Breast epithelium (tissue), 4 donors: ENCODE measurements around the gene EN1. TPM values are rescaled to one million over a fixed set of nuclear protein-coding genes. Genes with fewer than 3 reads are reported as not detected.
A peak's percentile ranks its signal among the peaks of the same experiment; 100 is the strongest.

Experiments
- DNase-seq, 2 donors: peaks; one replicate each; pipeline ENCODE4 v3.0.0-alpha.2; 2019; ENCODE audit warnings: low spot score in 2 of 2
- H3K27ac ChIP-seq, 2 donors: fragments of 200-600 bp; sonication (generic) in 1 of 2; one replicate each; pipeline ENCODE4 v1.5.1; 2016 to 2019; ENCODE audit warnings: mild to moderate bottlenecking in 1 of 2
- H3K27me3 ChIP-seq, 2 donors: fragments of 200-600 bp; sonication (generic) in 1 of 2; one replicate each; pipeline versions ENCODE4 v1.5.1 to v1.6.0; 2017 to 2019; ENCODE audit warnings: control low read depth in 1 of 2, mild to moderate bottlenecking in 1 of 2
- H3K36me3 ChIP-seq: fragments of 200-600 bp; one replicate; pipeline ENCODE4 v1.5.1; 2019
- H3K4me1 ChIP-seq, 2 donors: fragments of 200-600 bp; sonication (generic); one replicate each; pipeline ENCODE4 v1.5.1; 2016 to 2019; ENCODE audit warnings: control low read depth in 1 of 2
- H3K4me3 ChIP-seq, 3 donors: fragments of 200-600 bp; sonication (generic); 1 replicate in 2 of 3; 2 replicates in 1 of 3; pipeline ENCODE4 v1.5.1; 2016 to 2019; ENCODE audit warnings: mild to moderate bottlenecking in 3 of 3, moderate library complexity in 2 of 3
- H3K9me3 ChIP-seq, 2 donors: fragments of 200-600 bp; sonication (generic) in 1 of 2; one replicate each; pipeline ENCODE4 v1.5.1; 2016 to 2019; ENCODE audit warnings: control low read depth in 1 of 2
- CTCF ChIP-seq, 3 donors: fragments of 450-650 bp; IDR thresholded peaks; one replicate each; pipeline ENCODE4 v1.5.1; 2016 to 2017; ENCODE audit warnings: antibody characterized with exemption in 3 of 3, mild to moderate bottlenecking in 3 of 3, moderate library complexity in 3 of 3
- POLR2A ChIP-seq: fragments of 450-650 bp; IDR thresholded peaks from one replicate; pipeline ENCODE4 v1.6.1; 2016; ENCODE audit warnings: antibody characterized with exemption, mild to moderate bottlenecking, moderate library complexity
- POLR2AphosphoS5 ChIP-seq, 3 donors: sonication (generic); formaldehyde crosslinking; IDR thresholded peaks; one replicate each; pipeline ENCODE4 v1.6.1; 2017; ENCODE audit warnings: antibody characterized with exemption in 3 of 3
- intact Hi-C: fragments of 100-400 bp; cut with DNase I; formaldehyde crosslinking; loops from one replicate; pipeline ENCODE4 v1.15.1; 2023; ENCODE audit warnings: low total_unique reads
- total RNA-seq, 3 donors: library from RNA; depleted of rRNA; stranded (reverse); fragments of >200 nt; gene quantifications; one replicate each; pipeline ENCODE4 v1.1.0, GENCODE V29; 2016

The EN1 gene
- total RNA-seq, 3 donors from 2014 or later, result 0.29 to 6.4 (median 1.6) TPM

- H3K4me3 ChIP-seq, result no peak overlapping the region
- DNase-seq, result no peak
- TF ChIP-seq CTCF (IDR thresholded peaks at IDR 0.05) (no peak), POLR2AphosphoS5 (IDR thresholded peaks at IDR 0.05) (no peak), POLR2A (no peak)
- no peaks in the 10 kb centered on the region for H3K4me1 ChIP-seq
- peaks cover 0 to 12% of the 10 kb centered on the region in 2 donors for H3K27me3 ChIP-seq
- H3K36me3 ChIP-seq, result no peaks in the 10 kb centered on the region
- intact Hi-C loops, result no loop called here
- H3K27ac ChIP-seq, result no peak overlapping the region
- H3K9me3 ChIP-seq, result no peaks in the 10 kb centered on the region
Measured at GRCh38 chr2:118813111-118813510, 34.3 kb downstream of the EN1 start.

GRCh38 chr2:118812552-118812951, 34.9 kb downstream of the EN1 start:
- DNase-seq, result no peak
- Histone ChIP-seq H3K4me3 (no peak overlapping the region), H3K4me1 (no peaks in the 10 kb centered on the region), H3K9me3 (no peaks in the 10 kb centered on the region), H3K27me3 (peaks cover 0 to 12% of the 10 kb centered on the region in 2 donors), H3K27ac (no peak overlapping the region), H3K36me3 (no peaks in the 10 kb centered on the region)
- TF ChIP-seq CTCF (IDR thresholded peaks at IDR 0.05), result no peak
- intact Hi-C loops, result no loop called here

- H3K27ac ChIP-seq, result no peak overlapping the region
- no peak for TF ChIP-seq CTCF (IDR thresholded peaks at IDR 0.05)
- no peak for TF ChIP-seq POLR2AphosphoS5 (IDR thresholded peaks at IDR 0.05)
- TF ChIP-seq POLR2A, result no peak
- DNase-seq, result no peak
- intact Hi-C loops, result no loop called here
- no peaks in the 10 kb centered on the region for H3K36me3 ChIP-seq
- no peaks in the 10 kb centered on the region for H3K9me3 ChIP-seq
- H3K4me3 ChIP-seq, result no peak overlapping the region
- H3K27me3 ChIP-seq, result peaks cover 0 to 12% of the 10 kb centered on the region in 2 donors
- no peaks in the 10 kb centered on the region for H3K4me1 ChIP-seq
Measured at GRCh38 chr2:118811514-118812115, 35.8 kb downstream of the EN1 start.

GRCh38 chr2:118810766-118811165, 36.7 kb downstream of the EN1 start:
- TF ChIP-seq POLR2AphosphoS5 (IDR thresholded peaks at IDR 0.05) (no peak), CTCF (IDR thresholded peaks at IDR 0.05) (no peak), POLR2A (no peak)
- Histone ChIP-seq H3K27me3 (peaks cover 0 to 10% of the 10 kb centered on the region in 2 donors), H3K4me3 (no peak overlapping the region), H3K4me1 (no peaks in the 10 kb centered on the region), H3K9me3 (no peaks in the 10 kb centered on the region), H3K27ac (no peak overlapping the region), H3K36me3 (no peaks in the 10 kb centered on the region)
- DNase-seq, result no peak
- intact Hi-C loops, result no loop called here

- Histone ChIP-seq H3K4me1 (no peaks in the 10 kb centered on the region), H3K27me3 (no peaks in the 10 kb centered on the region), H3K27ac (no peak overlapping the region), H3K4me3 (peak overlapping the region in 1 of 3 donors; percentile 20), H3K36me3 (no peaks in the 10 kb centered on the region), H3K9me3 (no peaks in the 10 kb centered on the region)
- TF ChIP-seq POLR2AphosphoS5 (IDR thresholded peaks at IDR 0.05), result no peak
- TF ChIP-seq POLR2A, result no peak
- TF ChIP-seq CTCF (IDR thresholded peaks at IDR 0.05), result no peak
- intact Hi-C loops, result no loop called here
- DNase-seq, result no peak
Measured at GRCh38 chr2:118808429-118808809, 39.0 kb downstream of the EN1 start.
